ENCODE results near the gene ST6GALNAC6.

Gene ST6GALNAC6

DNA sequence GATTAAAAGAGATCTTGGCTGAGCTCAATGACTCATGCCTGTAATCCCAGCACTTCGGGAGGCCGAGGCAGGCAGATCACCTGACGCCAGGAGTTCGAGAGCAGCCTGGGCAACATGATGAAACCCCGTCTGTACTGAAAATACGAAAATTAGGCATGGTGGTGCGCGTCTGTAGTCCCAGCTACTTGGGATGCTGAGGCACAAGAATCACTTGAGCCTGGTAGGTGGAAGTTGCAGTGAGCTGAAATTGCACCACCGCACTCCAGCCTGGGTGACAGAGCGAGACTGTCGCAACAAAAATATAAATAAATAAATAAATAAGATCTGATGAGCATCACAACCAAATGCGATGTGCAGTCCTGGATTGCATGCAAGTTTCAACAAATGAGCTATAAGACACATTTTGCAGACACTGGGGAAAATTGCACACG lies 36.2 kb downstream of the ST6GALNAC6 start:
- no peak for DNase-seq (ENCODE audit: low spot score)
- H3K27ac ChIP-seq: no peak overlapping the region
- ChIA-PET CTCF (no interaction called here), POLR2A (ENCODE audit: low non-redundant PET) (no interaction called here)
- TF ChIP-seq, protein P1, sequence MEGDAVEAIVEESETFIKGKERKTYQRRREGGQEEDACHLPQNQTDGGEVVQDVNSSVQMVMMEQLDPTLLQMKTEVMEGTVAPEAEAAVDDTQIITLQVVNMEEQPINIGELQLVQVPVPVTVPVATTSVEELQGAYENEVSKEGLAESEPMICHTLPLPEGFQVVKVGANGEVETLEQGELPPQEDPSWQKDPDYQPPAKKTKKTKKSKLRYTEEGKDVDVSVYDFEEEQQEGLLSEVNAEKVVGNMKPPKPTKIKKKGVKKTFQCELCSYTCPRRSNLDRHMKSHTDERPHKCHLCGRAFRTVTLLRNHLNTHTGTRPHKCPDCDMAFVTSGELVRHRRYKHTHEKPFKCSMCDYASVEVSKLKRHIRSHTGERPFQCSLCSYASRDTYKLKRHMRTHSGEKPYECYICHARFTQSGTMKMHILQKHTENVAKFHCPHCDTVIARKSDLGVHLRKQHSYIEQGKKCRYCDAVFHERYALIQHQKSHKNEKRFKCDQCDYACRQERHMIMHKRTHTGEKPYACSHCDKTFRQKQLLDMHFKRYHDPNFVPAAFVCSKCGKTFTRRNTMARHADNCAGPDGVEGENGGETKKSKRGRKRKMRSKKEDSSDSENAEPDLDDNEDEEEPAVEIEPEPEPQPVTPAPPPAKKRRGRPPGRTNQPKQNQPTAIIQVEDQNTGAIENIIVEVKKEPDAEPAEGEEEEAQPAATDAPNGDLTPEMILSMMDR (conservative IDR thresholded peaks at IDR 0.05; ENCODE audit: low read depth): no peak

DNA sequence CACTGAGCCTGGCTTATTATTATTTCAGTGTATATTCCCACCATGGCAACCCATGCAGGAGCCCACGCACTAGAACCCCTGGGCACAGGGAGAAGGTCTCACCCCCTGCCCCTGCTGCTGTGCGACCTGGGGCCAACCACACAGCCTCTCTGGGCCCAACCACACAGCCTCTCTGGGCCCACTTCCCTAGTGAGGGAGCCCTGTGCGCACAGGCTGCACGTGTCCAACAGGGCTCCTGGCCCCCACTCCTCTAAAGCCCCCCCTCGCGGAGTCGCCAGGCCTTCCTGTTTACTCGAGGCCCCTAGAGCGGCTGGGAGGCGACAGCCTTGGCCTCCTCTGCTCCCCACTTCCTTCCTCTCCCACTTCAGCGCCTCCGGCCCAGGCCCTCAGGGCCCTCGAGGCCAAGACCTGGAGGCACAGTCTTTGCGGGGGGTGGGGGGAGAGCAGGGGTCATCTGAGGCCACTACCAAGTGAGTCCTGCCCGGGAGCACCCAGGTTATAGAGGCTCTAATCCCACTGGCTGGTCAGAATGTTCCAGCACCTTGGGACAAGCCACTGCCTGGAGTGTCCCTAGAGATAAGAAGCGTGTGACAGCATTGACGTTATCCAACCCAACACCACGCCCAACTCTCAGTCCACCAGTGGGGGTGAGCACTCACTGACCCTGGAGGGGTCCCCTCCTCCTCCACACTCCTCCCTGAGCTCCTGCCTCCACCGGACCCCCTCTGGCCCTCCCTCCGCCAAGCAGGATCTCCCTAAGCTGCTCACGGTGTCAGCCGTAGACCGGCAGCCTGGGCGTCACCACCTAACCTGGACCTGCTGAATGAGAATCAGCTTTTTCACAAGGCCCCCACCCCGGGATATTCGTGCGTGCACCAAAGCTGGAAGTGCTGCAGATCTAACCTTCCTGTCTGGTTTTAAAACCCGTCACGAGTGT lies 37.1 kb downstream of the ST6GALNAC6 start:
- H3K27ac ChIP-seq: no peak overlapping the region
- ChIA-PET CTCF (interaction anchor here (0.6 to 1.5 kb wide), 3 partner anchors 7 to 1933 kb away, joined by 3 to 5 read pairs (median 3); no protein-coding TSS in a partner anchor), POLR2A (ENCODE audit: low non-redundant PET) (no interaction called here)
- DNase-seq (ENCODE audit: low spot score): no peak
- TF ChIP-seq, protein P1 (conservative IDR thresholded peaks at IDR 0.05; ENCODE audit: low read depth): no peak

DNA sequence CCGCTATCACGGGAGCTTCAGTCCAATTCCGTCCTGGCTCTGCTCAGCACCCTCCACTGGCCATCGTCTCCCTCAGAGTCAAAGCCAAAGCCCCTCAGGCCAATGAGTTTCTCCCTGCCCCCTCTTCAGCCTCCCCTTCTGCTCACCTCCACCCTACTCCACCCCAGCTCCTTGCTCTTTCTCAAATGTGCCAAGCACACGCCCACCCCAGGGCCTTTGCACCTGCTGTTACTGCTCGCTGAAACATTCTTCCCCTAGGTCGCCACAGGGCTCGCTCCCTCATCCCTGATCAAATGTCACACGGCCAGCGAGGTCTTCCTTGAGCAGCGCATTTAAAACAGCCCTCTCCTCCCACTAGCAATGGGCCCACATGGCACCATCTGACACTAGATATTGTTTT lies 38.6 kb downstream of the ST6GALNAC6 start:
- ChIA-PET POLR2A (ENCODE audit: low non-redundant PET) (no interaction called here), CTCF (interaction anchor here (1.0 to 1.5 kb wide), 2 partner anchors 9 to 13 kb away, joined by 3 to 5 read pairs; no protein-coding TSS in a partner anchor)
- TF ChIP-seq, protein P1 (conservative IDR thresholded peaks at IDR 0.05; ENCODE audit: low read depth): no peak
- DNase-seq (ENCODE audit: low spot score): no peak
- H3K27ac ChIP-seq: no peak overlapping the region

DNA sequence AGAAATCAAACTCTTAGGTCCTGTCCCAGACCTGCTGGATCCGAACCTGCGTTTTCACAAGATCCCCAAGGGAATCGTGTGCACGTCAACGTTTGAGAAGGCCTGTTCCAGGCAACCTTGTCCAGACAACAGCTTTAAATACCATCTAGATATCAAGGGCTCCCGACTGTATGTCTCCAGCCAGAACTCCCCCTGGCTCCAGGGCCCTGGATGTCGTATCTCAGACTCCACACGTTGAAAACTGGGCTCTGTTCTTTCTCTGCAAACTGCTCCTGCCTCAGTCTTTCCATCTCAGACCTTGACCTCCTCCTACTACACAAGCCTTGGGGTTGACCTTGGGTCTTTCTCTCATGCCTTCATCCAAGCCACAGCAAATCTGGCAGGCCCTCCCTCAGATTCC lies 39.1 kb downstream of the ST6GALNAC6 start:
- TF ChIP-seq, protein P1 (conservative IDR thresholded peaks at IDR 0.05; ENCODE audit: low read depth): no peak

DNA sequence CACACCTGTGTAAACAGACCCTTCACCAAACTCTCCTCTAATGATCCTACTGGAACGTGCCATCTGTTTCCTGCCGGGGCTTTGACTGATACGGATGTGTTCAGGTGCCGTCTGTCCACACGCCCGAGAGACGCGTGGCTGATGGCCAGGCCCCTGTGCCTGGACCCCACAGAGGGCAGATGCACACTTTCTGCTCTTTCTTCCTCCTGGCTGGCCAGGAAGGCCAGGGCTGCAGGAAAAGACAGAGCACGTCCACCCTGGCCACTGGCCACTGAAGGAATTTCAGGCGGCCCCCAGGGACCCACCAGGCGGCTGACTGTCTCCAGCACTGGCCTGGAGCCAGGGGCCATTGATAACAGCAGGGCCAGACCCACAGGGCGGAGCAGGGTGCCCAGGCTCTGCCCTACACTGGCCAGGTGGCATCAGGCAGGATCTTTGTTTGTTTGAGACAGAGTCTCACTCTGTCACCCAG lies 41.3 kb downstream of the ST6GALNAC6 start:
- no peak for DNase-seq (ENCODE audit: low spot score)
- TF ChIP-seq, protein P1 (conservative IDR thresholded peaks at IDR 0.05; ENCODE audit: low read depth): no peak
- POLR2A ChIA-PET (ENCODE audit: low non-redundant PET): no interaction called here
- no peak overlapping the region; the same call in 1 of the 2 replicates for H3K27ac ChIP-seq
- CTCF ChIA-PET: interaction anchor here (2.3 kb wide), 1 partner anchor 12 kb away, joined by 11 read pairs; no protein-coding TSS in a partner anchor

More for the DNA sequence above, 39.1 kb downstream of the ST6GALNAC6 start:
- H3K27ac ChIP-seq: no peak overlapping the region
- POLR2A ChIA-PET (ENCODE audit: low non-redundant PET): no interaction called here
- no peak for DNase-seq (ENCODE audit: low spot score)
- CTCF ChIA-PET: interaction anchor here (2.3 kb wide), 1 partner anchor 10 kb away, joined by 11 read pairs; no protein-coding TSS in a partner anchor

DNA sequence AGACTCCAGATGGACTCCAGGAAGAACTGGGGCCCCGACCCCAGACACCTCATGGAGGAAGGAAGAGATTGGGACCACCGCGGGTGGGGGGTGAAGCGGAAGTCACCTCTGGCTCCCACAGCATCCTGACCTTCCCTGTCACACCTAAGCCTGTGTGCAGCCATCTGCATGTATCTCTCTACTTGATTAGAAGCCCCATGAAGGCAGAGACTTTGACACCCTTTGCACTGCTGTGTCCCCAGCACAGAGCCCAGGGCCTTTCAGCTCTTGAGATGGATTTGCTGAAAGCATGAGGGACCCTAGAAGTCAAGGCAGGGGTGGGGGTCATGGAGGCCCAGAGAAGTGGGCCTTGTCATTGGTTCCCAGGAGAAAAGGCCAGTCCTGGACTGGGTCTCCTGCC lies 42.1 kb downstream of the ST6GALNAC6 start:
- CTCF ChIA-PET: no interaction called here
- TF ChIP-seq, protein P1 (conservative IDR thresholded peaks at IDR 0.05; ENCODE audit: low read depth): no peak
- POLR2A ChIA-PET (ENCODE audit: low non-redundant PET): interaction anchor here (0.6 kb wide), 1 partner anchor 62 kb away, joined by 12 read pairs; no protein-coding TSS in a partner anchor
- peak overlapping the region; percentile 71; the same call in 1 of the 2 replicates for H3K27ac ChIP-seq
- DNase-seq (ENCODE audit: low spot score): no peak

All from RWPE1 (cell line).